GM19240 (cell line): ENCODE data around the gene ALB.
A peak's percentile ranks its signal among the peaks of the same experiment; 100 is the strongest.

ENCODE experiments used
- DNase-seq: peaks from one replicate; pipeline ENCODE4 v3.0.0; 2011; ENCODE audit warnings: low spot score; ENCODE audit not compliant: insufficient read length

The ALB gene

GRCh38 chr4:73429826-73430587, 25.9 kb downstream of the ALB start:
- DNase-seq: no peak

- no peak for DNase-seq
Measured at GRCh38 chr4:73431813-73432168, 27.7 kb downstream of the ALB start.

GRCh38 chr4:73432169-73433000, 28.3 kb downstream of the ALB start:
- DNase-seq: no peak

- no peak for DNase-seq
Measured at GRCh38 chr4:73433140-73433539, 29.1 kb downstream of the ALB start.

GRCh38 chr4:73434311-73434710, 30.2 kb downstream of the ALB start:
- no peak for DNase-seq

- no peak for DNase-seq
Measured at GRCh38 chr4:73435984-73436383, 31.9 kb downstream of the ALB start, which contains the start of gene AFP. Gene AFP (plus strand): TSS chr4:73436221. CDS start chr4:73436263, 42 bp downstream.

- DNase-seq: no peak
Measured at GRCh38 chr4:73436674-73437557, 32.8 kb downstream of the ALB start.

GRCh38 chr4:73437558-73437956, 33.5 kb downstream of the ALB start:
- no peak for DNase-seq

GRCh38 chr4:73438048-73438447, 34.0 kb downstream of the ALB start:
- no peak for DNase-seq

GRCh38 chr4:73438582-73439215, 34.6 kb downstream of the ALB start:
- DNase-seq: no peak

- no peak for DNase-seq
Measured at GRCh38 chr4:73439445-73439844, 35.4 kb downstream of the ALB start.

- DNase-seq: no peak
Measured at GRCh38 chr4:73439991-73440390, 35.9 kb downstream of the ALB start.

- DNase-seq: no peak
Measured at GRCh38 chr4:73440653-73441052, 36.6 kb downstream of the ALB start.

GRCh38 chr4:73442275-73442674, 38.2 kb downstream of the ALB start:
- no peak for DNase-seq

GRCh38 chr4:73443224-73443623, 39.1 kb downstream of the ALB start:
- DNase-seq: no peak

GRCh38 chr4:73445383-73446335, 41.6 kb downstream of the ALB start:
- DNase-seq: no peak

GRCh38 chr4:73446336-73446938, 42.4 kb downstream of the ALB start:
- peak; percentile 11 for DNase-seq

- DNase-seq: no peak
Measured at GRCh38 chr4:73447671-73448070, 43.6 kb downstream of the ALB start.

GRCh38 chr4:73448448-73449203, 44.5 kb downstream of the ALB start:
- no peak for DNase-seq
